Measurements from ENCODE around the gene VAX1.

DNA sequence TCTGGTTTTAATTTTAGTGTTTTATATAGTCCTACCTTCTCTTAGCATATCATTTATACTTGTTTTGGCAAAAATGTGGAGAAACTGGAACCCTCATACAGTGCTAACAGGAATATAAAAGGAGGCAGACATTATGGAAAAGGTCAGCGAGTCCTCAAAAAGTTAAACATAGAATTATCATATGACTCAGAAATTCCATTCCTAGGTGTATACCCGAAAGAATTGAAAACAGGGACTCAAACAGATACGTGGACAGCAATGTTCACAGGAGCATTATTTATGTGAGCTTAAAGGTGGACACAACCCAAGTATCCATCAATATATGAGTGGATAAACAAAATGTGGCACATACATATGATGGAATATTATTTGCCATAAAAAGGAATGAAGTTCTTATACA lies 51.5 kb downstream of the VAX1 start:
- TF ChIP-seq GATA3 (IDR thresholded peaks at IDR 0.05; ENCODE audit: low read depth, low read length) (no peak), GATA2 (IDR thresholded peaks at IDR 0.05; ENCODE audit: low read depth, low read length) (no peak)

All from SH-SY5Y (cell line).